B cell (primary cell): Measurements from ENCODE around the gene ABTB2. TPM values are rescaled to one million over a fixed set of nuclear protein-coding genes. Genes with fewer than 3 reads are reported as not detected.

ENCODE experiments used
- ATAC-seq: fragments of 200-7000 bp; cut with Tn5 transposase; one replicate; pipeline ENCODE4 v1.10.0; 2021; ENCODE audit warnings: low read depth, mild to moderate bottlenecking, moderate number of reproducible peaks, moderate library complexity
- CTCF ChIA-PET: fragments of 350-600 bp; sonication (Branson Sonifier 250); formaldehyde crosslinking; loops from one replicate; lab custom pipeline; 2021; ENCODE audit warnings: antibody characterized with exemption, inconsistent platforms; lab: Charles Lee
- POLR2A ChIA-PET: fragments of 350-600 bp; sonication (Branson Sonifier 250); formaldehyde crosslinking; loops from one replicate; lab custom pipeline; 2021; ENCODE audit warnings: antibody characterized with exemption; lab: Charles Lee
- DNase-seq: peaks from one replicate; pipeline ENCODE4 v3.0.0; 2013
- H2AFZ ChIP-seq: 2 replicates; pipeline ENCODE4 v1.6.1; 2012; ENCODE audit warnings: mild to moderate bottlenecking, low read depth, low read length; ENCODE audit not compliant: insufficient read depth, poor library complexity, severe bottlenecking
- H3K27ac ChIP-seq, 2 donors: 1 replicate in 1 of 2; 2 replicates in 1 of 2; pipeline ENCODE4 v1.5.1; 2012 to 2013; ENCODE audit warnings: low read length in 2 of 2, mild to moderate bottlenecking in 2 of 2, moderate library complexity in 1 of 2
- H3K27me3 ChIP-seq, 4 experiments: fragments of 200-600 bp in 1 of 4; sonication (generic) in 1 of 4; replicated peaks in 1 of 4; 1 replicate in 2 of 4; 2 replicates in 2 of 4; pipeline versions ENCODE4 v1.6.1 to v1.7.0; 2013 to 2016; ENCODE audit warnings: low read length in 3 of 4, mild to moderate bottlenecking in 2 of 4, mixed read lengths in 1 of 4, moderate library complexity in 1 of 4; ENCODE audit not compliant: insufficient read depth in 4 of 4, control insufficient read depth in 3 of 4; ENCODE audit errors: control extremely low read depth in 1 of 4
- H3K36me3 ChIP-seq, 2 experiments: replicated peaks in 1 of 2; 1 replicate in 1 of 2; 2 replicates in 1 of 2; pipeline versions ENCODE4 v1.6.1 to v1.7.1; 2013; ENCODE audit warnings: low read length in 1 of 2; ENCODE audit not compliant: insufficient read depth in 2 of 2, control insufficient read depth in 1 of 2; ENCODE audit errors: control extremely low read depth in 1 of 2, extremely low read depth in 1 of 2
- H3K4me1 ChIP-seq, 2 donors: fragments of 200-600 bp in 1 of 2; sonication (generic) in 1 of 2; 1 replicate in 1 of 2; 2 replicates in 1 of 2; pipeline versions ENCODE4 v1.5.1 to v1.6.1; 2013 to 2017; ENCODE audit warnings: low read length in 2 of 2; ENCODE audit not compliant: control insufficient read depth in 2 of 2, insufficient read depth in 2 of 2
- H3K4me2 ChIP-seq: replicated peaks from 2 replicates; pipeline ENCODE3; 2012; ENCODE audit warnings: mild to moderate bottlenecking, low read depth, low read length; ENCODE audit not compliant: poor library complexity, severe bottlenecking
- H3K4me3 ChIP-seq, 5 experiments: fragments of 200-600 bp in 1 of 5; sonication (generic) in 1 of 5; 1 replicate in 3 of 5; 2 replicates in 2 of 5; pipeline versions ENCODE4 v1.5.1 to v1.7.0; 2011 to 2016; ENCODE audit warnings: low read length in 4 of 5, mild to moderate bottlenecking in 4 of 5, low read depth in 2 of 5, control low read depth in 1 of 5, moderate library complexity in 1 of 5; ENCODE audit not compliant: insufficient read depth in 1 of 5; ENCODE audit errors: control extremely low read depth in 1 of 5, extremely low read depth in 1 of 5
- H3K79me2 ChIP-seq: fragments of 200-600 bp; sonication (generic); one replicate; pipeline ENCODE4 v1.6.0; 2016; ENCODE audit warnings: low read length; ENCODE audit not compliant: control insufficient read depth, insufficient read depth
- H3K9ac ChIP-seq: fragments of 200-600 bp; sonication (generic); 2 replicates; pipeline ENCODE4 v1.6.1; 2017; ENCODE audit warnings: mild to moderate bottlenecking, low read length, moderate library complexity
- H3K9me3 ChIP-seq, 3 donors: one replicate each; pipeline versions ENCODE4 v1.6.1 to v1.7.1; 2013; ENCODE audit warnings: low read length in 2 of 3; ENCODE audit not compliant: control insufficient read depth in 2 of 3, insufficient read depth in 1 of 3; ENCODE audit errors: control extremely low read depth in 1 of 3
- H4K20me1 ChIP-seq: 2 replicates; pipeline ENCODE4 v1.6.0; 2012; ENCODE audit warnings: mild to moderate bottlenecking, low read length; ENCODE audit not compliant: insufficient read depth, control insufficient read depth, poor library complexity, severe bottlenecking
- H3K27ac Mint-ChIP-seq: one replicate; pipeline ENCODE4 v1.8.0; 2021; ENCODE audit warnings: mixed read lengths
- H3K27me3 Mint-ChIP-seq: one replicate; pipeline ENCODE4 v1.8.0; 2021; ENCODE audit warnings: mixed read lengths
- H3K4me1 Mint-ChIP-seq: one replicate; pipeline ENCODE4 v1.8.0; 2021; ENCODE audit warnings: mixed read lengths
- H3K4me3 Mint-ChIP-seq: one replicate; pipeline ENCODE4 v1.8.0; 2021; ENCODE audit warnings: mixed read lengths
- H3K9me3 Mint-ChIP-seq: one replicate; pipeline ENCODE4 v1.8.0; 2022; ENCODE audit warnings: mixed read lengths; ENCODE audit not compliant: insufficient read depth
- CTCF ChIP-seq: fragments of 200-600 bp; IDR thresholded peaks from one replicate; pipeline ENCODE4 v1.8.0; 2022; ENCODE audit warnings: antibody characterized with exemption, mild to moderate bottlenecking
- EZH2 ChIP-seq: IDR thresholded peaks from 2 replicates; pipeline ENCODE4 v1.6.1; 2012; ENCODE audit warnings: borderline replicate concordance, low read depth, mild to moderate bottlenecking, moderate library complexity, low read length; ENCODE audit not compliant: insufficient read depth, poor library complexity, severe bottlenecking
- WGBS: methylation state at CpG from one replicate; pipeline ENCODE4 v1.1.5; 2013; ENCODE audit warnings: missing lambda C conversion rate; ENCODE audit not compliant: insufficient coverage; 5-methylcytosine and 5-hydroxymethylcytosine counted together
- intact Hi-C: fragments of 100-400 bp; cut with micrococcal nuclease; formaldehyde crosslinking; loops from one replicate; pipeline ENCODE4 v1.10.0; 2022
- polyA plus RNA-seq: library from polyadenylated mRNA; depleted of rRNA; stranded (reverse); fragments of >200 nt; gene quantifications from 2 replicates; pipeline ENCODE4 v1.2.3, GENCODE V29; 2012
- total RNA-seq, 2 donors: library from RNA; stranded (reverse); fragments of 120-200 nt in 1 of 2; gene quantifications; 1 replicate in 1 of 2; 2 replicates in 1 of 2; pipeline versions ENCODE4 v1.2.3 to v1.2.4, GENCODE V29; 2013 to 2022

ABTB2 gene
- total and polyA plus RNA-seq, 2 donors (not counting 1 experiment from before 2014, with no cell fraction given), result 0.30 to 5.9 TPM

- Mint-ChIP-seq H3K9me3 (no peaks in the 10 kb centered on the region), H3K4me1 (no peaks in the 10 kb centered on the region), H3K4me3 (no peak overlapping the region), H3K27me3 (no peaks in the 10 kb centered on the region), H3K27ac (no peak overlapping the region)
- DNase-seq (no peak), ATAC-seq (no peak)
- Histone ChIP-seq H3K4me3 (no peak overlapping the region), H3K4me2 (no peak overlapping the region), H3K4me1 (no peaks in the 10 kb centered on the region), H3K9ac (no peak overlapping the region), H3K9me3 (no peaks in the 10 kb centered on the region), H4K20me1 (no peaks in the 10 kb centered on the region), H3K27me3 (peaks cover 0 to 2% (median 0%) of the 10 kb centered on the region in 4 experiments), H3K27ac (no peak overlapping the region), H3K36me3 (no peaks in the 10 kb centered on the region), H3K79me2 (no peaks in the 10 kb centered on the region), H2AFZ (no peak overlapping the region)
- no peak for TF ChIP-seq EZH2
- no peak for TF ChIP-seq CTCF
- ChIA-PET POLR2A (no interaction called here), CTCF (interaction anchor here (0.8 to 1.8 kb wide), 2 partner anchors 8 to 9 kb away, joined by 3 to 10 read pairs; no protein-coding TSS in a partner anchor)
- 94% methylated on average over 12 of the region's 12 CpGs for WGBS
- intact Hi-C loops, result no loop called here
Observed at GRCh38 chr11:34165786-34166555, 191.8 kb downstream of the ABTB2 start.

GRCh38 chr11:34165121-34165520, 192.7 kb downstream of the ABTB2 start:
- Histone ChIP-seq H3K27me3 (peaks cover 0 to 2% (median 0%) of the 10 kb centered on the region in 4 experiments), H3K9me3 (no peaks in the 10 kb centered on the region), H3K4me1 (no peaks in the 10 kb centered on the region), H2AFZ (no peak overlapping the region), H4K20me1 (no peaks in the 10 kb centered on the region), H3K27ac (no peak overlapping the region), H3K4me3 (no peak overlapping the region), H3K36me3 (no peaks in the 10 kb centered on the region), H3K9ac (no peak overlapping the region), H3K79me2 (no peaks in the 10 kb centered on the region), H3K4me2 (no peak overlapping the region)
- H3K9me3 Mint-ChIP-seq, result no peaks in the 10 kb centered on the region
- ATAC-seq (no peak), DNase-seq (no peak)
- ChIA-PET CTCF (interaction anchor here (1.8 kb wide), 1 partner anchor 9 kb away, joined by 10 read pairs; no protein-coding TSS in a partner anchor), POLR2A (no interaction called here)
- H3K27ac Mint-ChIP-seq, result no peak overlapping the region
- intact Hi-C loops, result no loop called here
- no peaks in the 10 kb centered on the region for H3K27me3 Mint-ChIP-seq
- no peak for TF ChIP-seq CTCF
- no peak for TF ChIP-seq EZH2
- no peak overlapping the region for H3K4me3 Mint-ChIP-seq
- H3K4me1 Mint-ChIP-seq, result no peaks in the 10 kb centered on the region
- WGBS, result 96% methylated on average over 12 of the region's 13 CpGs
